Posterior vena cava (tissue), 2 donors: Measurements from ENCODE around the gene UTS2R. TPM values are rescaled to one million over a fixed set of nuclear protein-coding genes. Genes with fewer than 3 reads are reported as not detected.
A peak's percentile ranks its signal among the peaks of the same experiment; 100 is the strongest.

Experiments used
- DNase-seq: peaks from one replicate; pipeline ENCODE4 v3.0.0-alpha.2; 2020; ENCODE audit warnings: low spot score
- intact Hi-C, 2 donors: fragments of 100-400 bp; cut with DNase I; formaldehyde crosslinking; loops; one replicate each; pipeline versions ENCODE4 v1.14.1 to v1.14.2; 2022 to 2023
- long read RNA-seq, 2 donors: library from polyadenylated mRNA; unstranded; transcript quantifications; one replicate each; pipeline ENCODE4 v2.0.0, GENCODE V29; 2020 to 2021
- total RNA-seq, 2 donors: library from RNA; stranded (reverse); fragmentation: NEBNext Ultra II Directional; extraction: Animal tissue kit (Norgen Biotek cat#: 25700); gene quantifications; one replicate each; pipeline ENCODE4 v1.2.1, GENCODE V29; 2021
- donor health status: DM: yes; HTN: yes; CAD: no.
- donor health status: DM: yes; HTN: yes; CAD: no.

Gene UTS2R
- not detected for total RNA-seq
- long read RNA-seq, donor 1: 0 reads
- long read RNA-seq, donor 2: 0 reads

DNA sequence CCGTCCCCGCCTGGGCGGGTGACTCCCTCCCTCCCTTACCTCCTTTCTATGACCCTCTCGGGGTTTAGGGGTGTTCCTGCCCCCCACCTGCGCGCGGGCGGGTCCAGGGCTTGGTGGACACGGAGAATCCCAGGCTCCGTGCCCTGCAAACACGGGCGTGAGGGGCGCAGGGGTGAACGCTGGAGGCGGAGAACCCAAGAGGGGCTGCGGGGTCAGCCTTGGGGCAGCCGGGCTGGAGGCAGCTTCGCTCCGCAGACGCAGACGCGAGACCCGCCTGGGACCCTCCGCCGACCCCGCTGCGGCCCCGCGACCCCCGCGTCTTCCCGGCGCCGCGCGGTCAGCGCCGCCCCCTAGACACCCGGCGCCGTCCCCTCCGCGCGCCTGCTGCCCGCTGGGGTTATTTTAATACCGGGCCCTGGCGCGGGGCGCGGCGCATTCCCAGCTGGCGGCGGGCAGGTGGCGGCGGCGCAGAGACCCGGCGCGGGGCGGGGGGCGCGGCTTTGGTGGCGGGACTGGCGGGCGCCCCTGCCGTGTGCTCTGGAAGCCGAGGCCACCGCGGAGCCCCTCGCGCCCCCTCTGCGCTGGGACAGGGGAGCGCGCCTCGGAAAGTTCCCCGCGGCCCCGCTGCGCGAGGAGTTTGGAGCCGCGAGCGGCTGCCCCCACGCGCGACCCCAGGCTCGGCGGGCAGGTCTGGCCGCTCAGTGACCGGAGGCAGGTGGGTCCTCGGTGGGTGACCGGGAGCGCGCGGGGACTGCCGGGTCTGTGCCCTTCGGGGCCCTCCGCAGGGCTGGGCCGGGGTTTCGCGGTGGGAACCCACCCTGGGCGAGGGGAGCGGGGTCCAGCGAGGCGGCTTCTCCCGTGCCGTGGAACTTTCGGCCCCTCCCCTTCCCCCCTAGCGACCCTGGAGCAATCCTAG, at the start of gene UTS2R:
Gene UTS2R (plus strand): TSS at position 433 of the 916 bp plus-strand sequence. CDS start 2,560 bp downstream, outside the sequence.
- DNase-seq: peak; percentile 66

DNA sequence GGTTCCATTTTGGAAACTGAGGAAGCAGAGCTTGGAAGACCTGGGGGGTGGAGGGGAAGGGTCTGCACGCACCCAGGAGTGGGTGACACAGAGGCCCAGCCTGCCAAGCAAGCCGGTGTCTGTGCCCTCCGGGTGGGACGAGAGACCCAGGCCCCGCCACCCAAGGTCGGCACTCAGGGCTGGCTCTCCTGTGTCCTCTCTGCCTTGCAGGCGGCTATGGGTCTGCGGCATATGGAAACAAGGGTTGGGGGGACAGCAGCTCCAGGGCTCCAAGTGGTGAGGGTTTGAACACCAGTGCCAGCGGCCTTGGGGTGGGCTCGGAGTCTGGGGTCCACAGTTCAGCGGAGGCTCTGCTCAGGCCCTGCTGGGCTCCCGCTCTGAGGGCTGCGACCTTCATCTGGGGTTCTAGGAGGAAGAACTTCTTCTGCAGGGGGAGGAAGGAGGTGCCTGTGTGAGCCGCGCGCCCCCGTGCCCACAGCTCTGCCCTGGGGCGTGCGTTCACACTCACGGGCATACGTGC, 49.6 kb upstream of the UTS2R start:
- intact Hi-C loops: loop anchor here (2.0 to 10.0 kb wide), 3 partner anchors 85 to 287 kb away; partner anchors contain the start of genes DCXR (in 1 of the 2) and RAC3 (in 1 of the 2)
- no peak for DNase-seq

More for the DNA sequence above, at the start of gene UTS2R:
- intact Hi-C loops: no loop called here

DNA sequence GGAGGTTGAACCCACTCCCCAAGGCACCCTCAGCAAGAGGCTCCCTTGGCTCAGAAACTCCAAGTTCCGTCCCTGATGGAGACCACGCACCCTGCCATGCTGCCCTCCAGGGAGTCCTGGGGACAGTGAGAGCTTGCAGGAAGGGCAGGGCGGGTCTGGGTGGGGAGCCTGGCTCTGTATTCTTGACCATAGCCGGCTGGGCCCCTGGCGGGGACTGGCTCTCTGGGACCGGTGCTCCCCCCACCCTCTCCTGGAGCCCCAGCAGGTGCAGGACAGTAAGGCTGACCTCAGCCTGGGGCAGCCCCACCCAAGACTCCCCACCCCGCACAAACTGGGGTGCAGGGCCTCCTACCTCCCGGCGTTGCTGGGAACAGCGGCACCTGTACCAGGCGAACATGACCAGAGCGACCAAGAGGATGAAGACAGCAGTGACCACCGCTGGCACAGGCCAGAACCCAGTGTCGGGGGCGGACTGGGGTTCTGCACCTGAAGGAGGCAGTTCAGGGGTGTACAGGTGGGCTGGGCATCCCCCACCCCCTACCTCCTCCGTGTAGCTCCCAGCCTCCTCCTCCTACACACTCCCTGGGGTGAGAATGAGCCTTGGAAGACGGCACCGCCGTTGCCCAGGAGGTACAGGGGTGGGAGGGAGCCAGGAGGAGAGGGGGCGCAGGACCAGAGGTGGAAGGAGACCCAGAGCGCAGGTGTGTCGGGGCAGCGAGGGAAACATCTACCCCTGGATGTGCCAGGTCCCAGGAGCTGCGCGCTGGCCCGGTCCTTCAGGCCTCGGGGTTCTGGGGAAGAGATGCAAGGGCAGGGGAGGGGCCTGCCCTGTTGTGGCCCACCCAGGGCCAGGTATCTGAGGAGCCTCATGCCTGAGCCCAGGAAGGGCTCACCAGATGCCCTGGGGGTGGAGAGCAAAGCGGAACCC, 48.8 kb upstream of the UTS2R start:
- intact Hi-C loops: loop anchor here (2.0 to 10.0 kb wide), 3 partner anchors 86 to 288 kb away; partner anchors contain the start of genes DCXR (in 1 of the 2) and RAC3 (in 1 of the 2)
- no peak for DNase-seq

DNA sequence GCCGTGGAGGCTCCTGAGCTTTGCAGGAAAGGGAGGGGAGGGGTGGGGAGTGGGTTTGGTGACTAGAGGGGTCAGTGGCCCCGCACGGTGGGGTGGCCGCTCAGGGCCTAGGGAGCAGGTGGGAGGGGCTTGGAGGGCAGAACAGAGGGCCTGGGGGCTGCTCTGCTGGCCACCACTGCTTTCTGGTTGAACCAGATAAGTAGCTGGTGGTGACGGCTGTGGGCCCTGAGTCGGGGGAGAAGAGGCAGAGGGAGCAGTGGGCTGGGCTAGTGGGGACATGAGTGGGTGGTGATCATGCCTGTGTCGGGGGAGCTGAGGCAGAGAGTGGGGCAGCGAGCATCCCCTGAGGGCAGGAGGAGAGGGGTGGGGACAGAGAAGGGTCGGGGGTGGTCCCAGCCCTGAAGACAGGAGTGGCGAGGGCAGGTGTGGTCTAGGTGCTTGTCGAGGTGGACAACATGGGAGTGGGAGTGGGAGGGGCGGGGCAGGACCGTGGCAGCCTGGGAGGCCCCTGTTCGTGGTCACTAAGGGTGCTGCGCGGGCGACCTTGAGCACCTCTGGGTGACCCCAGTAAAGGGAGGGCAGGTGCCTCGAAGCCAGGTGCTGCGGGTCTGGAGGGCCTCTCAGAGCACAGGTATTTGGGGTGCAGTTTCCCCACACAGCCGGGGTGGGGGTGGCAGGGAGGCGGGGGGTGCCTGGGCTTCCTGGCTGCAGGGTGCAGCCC, 47.9 kb upstream of the UTS2R start:
- intact Hi-C loops: loop anchor here (2.0 to 10.0 kb wide), 3 partner anchors 87 to 289 kb away; partner anchors contain the start of genes DCXR (in 1 of the 2) and RAC3 (in 1 of the 2)
- no peak for DNase-seq

DNA sequence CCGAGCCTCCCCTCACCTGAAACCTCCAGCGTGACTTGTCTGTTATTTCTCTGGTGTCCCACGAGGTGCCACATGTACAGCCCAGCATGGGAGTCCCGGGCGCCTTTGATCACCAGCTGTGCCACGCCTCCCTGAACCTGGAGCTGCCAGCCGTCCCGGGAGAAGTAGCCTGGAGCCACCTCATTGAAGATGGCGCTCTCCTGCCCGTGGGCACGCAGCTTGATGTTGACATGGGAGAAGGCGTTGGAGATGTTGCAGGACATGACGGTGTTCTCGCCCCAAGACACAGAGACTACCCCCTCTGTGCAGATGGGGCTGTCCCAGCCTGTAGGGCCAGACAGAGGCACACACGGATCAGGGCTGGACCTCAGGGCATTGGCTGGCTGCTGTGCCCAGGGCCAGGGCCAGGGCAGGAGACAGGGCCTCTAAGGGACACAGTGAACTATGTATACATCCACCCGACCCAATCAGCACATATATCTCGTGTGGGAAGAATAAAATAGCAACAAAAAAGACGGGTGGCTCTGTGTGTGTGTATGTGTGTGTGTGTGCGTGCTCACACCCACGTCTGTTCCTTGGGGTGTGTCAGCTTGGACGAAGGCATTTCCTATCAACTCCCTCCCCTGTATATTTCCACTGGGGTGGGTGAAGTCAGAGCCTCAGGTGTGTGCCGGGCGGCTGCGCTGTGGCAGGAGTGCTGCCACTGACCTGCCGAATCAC, 46.8 kb upstream of the UTS2R start:
- DNase-seq: no peak
- intact Hi-C loops: loop anchor here (5.0 to 10.0 kb wide), 3 partner anchors 72 to 290 kb away; partner anchors contain the start of genes DCXR (in 1 of the 2) and RAC3 (in 1 of the 2)

GRCh38 chr17:82325286-82326180, 46.0 kb upstream of the UTS2R start:
- no peak for DNase-seq
- intact Hi-C loops: loop anchor here (5.0 to 10.0 kb wide), 3 partner anchors 73 to 291 kb away; partner anchors contain the start of genes DCXR (in 1 of the 2) and RAC3 (in 1 of the 2)

GRCh38 chr17:82327289-82327688, 44.3 kb upstream of the UTS2R start:
- DNase-seq: no peak
- intact Hi-C loops: loop anchor here (5.0 to 10.0 kb wide), 3 partner anchors 75 to 292 kb away; partner anchors contain the start of genes DCXR (in 1 of the 2) and RAC3 (in 1 of the 2)

GRCh38 chr17:82327757-82328140, 43.8 kb upstream of the UTS2R start:
- intact Hi-C loops: loop anchor here (5.0 to 10.0 kb wide), 3 partner anchors 75 to 293 kb away; partner anchors contain the start of genes DCXR (in 1 of the 2) and RAC3 (in 1 of the 2)
- no peak for DNase-seq

- DNase-seq: no peak
- intact Hi-C loops: loop anchor here (5.0 to 10.0 kb wide), 3 partner anchors 76 to 294 kb away; partner anchors contain the start of genes DCXR (in 1 of the 2) and RAC3 (in 1 of the 2)
These were observed 43.2 kb upstream of the UTS2R start for GRCh38 chr17:82328141-82328993.

DNA sequence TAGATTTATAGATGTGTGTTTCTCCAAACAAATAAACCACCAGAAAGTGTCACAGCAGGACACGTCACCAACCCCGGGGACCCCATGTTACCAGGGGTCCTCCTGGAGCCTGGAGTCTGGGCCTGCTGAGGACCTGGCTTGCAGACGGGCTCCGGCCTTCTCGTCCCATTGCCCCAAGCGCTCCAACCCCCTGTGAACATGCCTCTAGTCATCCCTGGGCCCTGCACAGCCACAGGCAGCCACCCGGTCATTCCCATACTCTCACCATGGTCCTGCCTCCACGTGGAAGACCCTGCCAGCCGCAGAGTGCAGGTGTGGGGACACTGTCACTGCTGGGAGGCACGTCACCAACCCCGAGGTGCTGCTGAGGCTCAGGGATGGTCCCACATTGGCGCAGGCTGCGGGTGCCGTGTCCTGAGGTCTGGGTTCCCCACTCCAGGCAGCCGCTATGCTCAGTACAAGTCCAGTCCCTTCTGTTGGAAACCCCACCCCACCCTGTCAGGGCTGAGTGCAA, 42.5 kb upstream of the UTS2R start:
- DNase-seq: no peak
- intact Hi-C loops: loop anchor here (5.0 to 10.0 kb wide), 3 partner anchors 77 to 294 kb away; partner anchors contain the start of genes DCXR (in 1 of the 2) and RAC3 (in 1 of the 2)

DNA sequence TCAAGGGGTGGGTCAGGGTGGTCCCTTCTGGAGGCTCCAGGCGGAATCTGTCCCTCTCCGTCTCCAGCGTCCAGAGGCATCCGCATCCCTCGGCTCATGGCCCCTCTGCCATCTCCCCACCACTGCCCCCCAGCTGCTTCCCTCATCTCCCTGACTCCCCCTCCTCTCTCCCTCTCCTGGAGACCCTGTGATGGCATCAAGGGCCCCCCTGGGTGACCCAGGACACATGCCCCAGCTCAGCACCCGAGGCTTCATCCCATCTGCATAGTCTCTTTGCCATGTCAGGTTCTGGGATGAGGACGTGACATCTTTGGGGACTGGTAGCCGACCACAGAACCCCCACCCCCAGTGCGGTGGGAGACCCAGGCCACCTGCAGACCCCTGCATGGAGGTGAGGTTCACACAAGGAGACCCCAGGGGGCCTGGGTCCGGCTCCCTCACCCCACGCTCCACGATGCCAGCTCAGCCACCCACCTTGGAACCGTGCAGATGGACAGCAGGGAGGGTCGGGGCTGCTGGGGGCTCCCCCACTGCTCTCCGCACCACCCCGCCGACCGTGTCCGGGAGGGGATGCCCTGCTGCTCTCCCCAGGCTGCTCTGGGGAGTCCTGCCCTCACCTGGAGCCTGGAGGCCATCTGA, 41.8 kb upstream of the UTS2R start:
- no peak for DNase-seq
- intact Hi-C loops: loop anchor here (5.0 to 10.0 kb wide), 3 partner anchors 78 to 295 kb away; partner anchors contain the start of genes DCXR (in 1 of the 2) and RAC3 (in 1 of the 2)

- intact Hi-C loops: no loop called here
These were observed 41.0 kb upstream of the UTS2R start for GRCh38 chr17:82330322-82331239.

GRCh38 chr17:82331345-82331939, 40.1 kb upstream of the UTS2R start:
- DNase-seq: no peak

More at GRCh38 chr17:82330322-82331239, 41.0 kb upstream of the UTS2R start:
- DNase-seq: no peak

More at GRCh38 chr17:82331345-82331939, 40.1 kb upstream of the UTS2R start:
- intact Hi-C loops: no loop called here
